Fibroblast of pulmonary artery (primary cell): ENCODE data around the gene PHC2.

Source experiments
- DNase-seq: peaks from one replicate; pipeline ENCODE4 v3.0.0-alpha.2; 2010; ENCODE audit warnings: low read depth
- H3K4me3 ChIP-seq: replicated peaks from 2 replicates; pipeline ENCODE4 v1.5.1; 2011; ENCODE audit warnings: low read depth, mild to moderate bottlenecking, control low read depth, low read length, moderate library complexity
- CTCF ChIP-seq: IDR thresholded peaks from 2 replicates; pipeline ENCODE4 v1.5.1; 2011; ENCODE audit warnings: mild to moderate bottlenecking, control low read depth, low read length, inconsistent platforms; ENCODE audit errors: missing control alignments

The PHC2 gene

DNA sequence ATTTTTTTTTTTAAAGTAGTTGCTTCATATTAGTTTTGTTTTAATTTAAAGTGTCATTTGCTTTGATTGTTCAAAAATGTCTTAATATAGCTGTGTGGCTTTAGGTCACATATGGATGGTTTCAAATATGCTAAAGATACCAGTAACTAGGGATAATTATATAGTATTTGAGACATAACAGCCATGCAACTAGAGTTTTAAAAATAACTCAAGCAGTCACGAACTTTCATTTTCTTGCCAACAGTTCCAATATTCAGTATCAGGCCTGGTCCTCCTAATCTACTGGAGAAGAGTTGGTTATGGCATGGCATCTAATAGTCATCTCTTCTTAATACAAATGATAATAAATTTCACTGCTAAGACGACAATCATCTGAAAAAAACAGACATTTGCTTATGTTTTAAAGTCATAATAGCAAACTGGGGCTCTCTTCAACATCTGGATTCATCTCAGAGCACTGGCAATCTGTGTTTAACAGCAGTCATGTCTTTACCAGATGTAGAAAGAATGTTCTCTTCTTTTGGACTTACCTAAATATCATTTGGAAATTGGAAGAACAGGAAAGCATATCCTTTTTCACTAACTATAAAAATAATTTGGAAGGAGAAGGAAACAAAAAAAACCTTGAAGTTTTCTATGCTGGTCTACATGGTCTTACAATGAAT, 85.9 kb downstream of the PHC2 start:
- no peak for DNase-seq
- no peak for TF ChIP-seq CTCF
- peak overlapping the region; percentile 93 for H3K4me3 ChIP-seq

DNA sequence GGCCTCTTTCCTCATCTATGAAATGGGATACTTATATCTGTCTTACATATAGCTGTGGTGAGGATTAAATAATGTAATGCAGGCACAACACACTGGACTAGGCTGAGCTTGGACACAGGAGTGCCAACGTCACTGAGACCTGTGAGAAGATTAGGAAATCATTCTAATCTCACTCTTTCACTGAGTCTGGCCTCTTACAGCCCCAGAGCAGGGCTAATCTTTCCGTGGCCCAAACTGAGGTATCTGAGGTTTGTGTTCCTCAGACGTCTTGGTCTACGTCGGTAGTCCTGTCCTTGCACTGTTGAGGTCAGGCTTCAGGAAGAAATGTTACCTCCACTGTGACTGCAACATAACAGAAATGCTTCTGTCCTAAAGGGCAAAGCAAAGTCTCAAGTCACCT, 87.4 kb downstream of the PHC2 start:
- peak; percentile 70 for DNase-seq
- TF ChIP-seq CTCF, result no peak
- H3K4me3 ChIP-seq, result no peak overlapping the region

DNA sequence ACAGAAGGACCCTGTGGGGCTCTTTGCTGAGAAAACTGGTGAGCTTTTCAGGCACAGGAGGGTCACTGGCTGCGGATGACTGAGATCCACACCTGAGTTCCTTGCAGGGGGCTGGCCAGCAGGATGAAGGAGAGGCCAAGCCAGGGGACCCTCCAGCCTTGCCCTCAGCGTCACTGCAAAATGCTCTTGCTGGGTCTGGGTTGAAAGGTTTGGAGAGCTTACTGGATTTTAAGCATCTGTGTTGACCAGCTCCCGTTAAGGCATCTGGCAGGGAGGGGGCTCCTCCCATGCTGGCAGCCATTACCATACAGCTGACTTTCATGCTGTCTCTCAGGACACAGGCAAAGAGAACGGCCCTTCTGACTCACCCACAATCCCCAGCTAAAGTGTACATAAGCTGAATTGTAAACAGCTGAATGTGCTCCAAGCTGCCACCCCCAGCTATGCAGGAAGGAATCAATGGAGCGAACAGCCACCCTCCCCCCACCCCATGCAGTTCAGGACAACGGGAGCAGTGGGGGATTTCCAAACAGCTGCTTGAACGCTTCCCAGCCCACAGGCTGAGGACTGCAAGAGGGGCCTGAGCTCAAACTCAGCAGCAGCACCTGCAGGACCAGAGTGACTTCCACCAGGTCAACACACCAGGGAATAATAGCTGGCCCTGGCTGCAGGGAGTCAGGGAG, 88.7 kb downstream of the PHC2 start:
- no peak for TF ChIP-seq CTCF
- peak; percentile 98 for DNase-seq
- H3K4me3 ChIP-seq, result peak overlapping the region; percentile 25

DNA sequence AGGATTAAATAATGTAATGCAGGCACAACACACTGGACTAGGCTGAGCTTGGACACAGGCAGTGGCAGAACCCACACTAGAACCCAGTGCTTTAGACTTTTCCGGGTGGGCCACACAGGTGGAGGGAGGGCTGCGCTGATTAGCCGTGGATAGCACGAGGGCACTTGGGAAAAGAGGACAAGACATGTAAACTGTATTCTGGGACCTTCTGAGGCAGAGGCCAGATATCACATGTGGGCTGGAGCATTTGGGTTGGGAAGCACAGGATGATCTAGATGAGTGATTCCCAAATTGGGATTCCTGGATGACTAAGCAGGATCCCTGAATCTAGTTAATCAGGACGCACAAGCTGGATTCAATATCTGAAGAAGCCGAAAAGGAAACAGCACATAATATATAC, 89.7 kb downstream of the PHC2 start:
- TF ChIP-seq CTCF, result no peak
- no peak for DNase-seq
- H3K4me3 ChIP-seq, result no peak overlapping the region

GRCh38 chr1:33339413-33339812, 91.5 kb downstream of the PHC2 start:
- peak; percentile 32 for TF ChIP-seq CTCF
- DNase-seq, result no peak
- peak overlapping the region; percentile 10 for H3K4me3 ChIP-seq

DNA sequence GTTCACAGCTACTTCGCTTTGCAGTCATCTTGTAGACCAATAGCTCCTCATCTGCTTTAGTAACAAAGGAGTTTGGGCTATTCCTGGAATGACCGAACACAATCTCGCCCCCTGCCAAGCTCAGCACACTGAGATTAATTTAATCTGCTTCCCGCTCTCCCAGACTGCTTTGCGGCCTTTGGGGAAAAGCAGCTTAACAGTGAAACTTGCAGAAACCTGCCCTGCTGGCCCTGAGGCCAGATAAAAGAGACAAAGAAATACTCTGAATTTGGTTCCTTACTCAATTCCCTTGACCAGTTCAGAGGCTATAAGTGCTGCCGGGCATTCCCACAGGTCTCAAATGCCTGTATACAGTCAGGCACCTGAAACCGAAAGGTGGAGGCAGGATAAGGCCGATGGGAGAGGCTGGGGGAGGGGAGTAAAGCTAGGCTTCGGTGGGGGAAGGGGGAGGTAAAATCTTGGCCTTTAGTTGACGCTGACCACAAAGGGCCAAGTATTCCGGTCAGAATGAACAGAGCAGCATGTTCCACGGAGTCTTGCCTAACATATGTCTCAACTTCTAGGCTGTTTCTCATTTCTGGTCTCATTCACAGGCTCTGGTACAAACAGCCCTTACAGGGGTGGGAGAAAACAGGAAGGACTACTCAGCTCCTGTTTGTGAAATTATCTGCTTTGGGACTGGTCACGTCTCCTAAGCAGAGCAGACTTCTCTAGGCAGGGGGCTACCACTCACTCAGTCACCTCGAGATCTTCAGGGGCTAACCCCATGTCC, 92.3 kb downstream of the PHC2 start:
- H3K4me3 ChIP-seq, result peak overlapping the region; percentile 32
- peak; percentile 97 for DNase-seq
- TF ChIP-seq CTCF, result no peak
